Ovary (tissue), 9 donors: ENCODE data around the gene TAS2R42. TPM values are rescaled to one million over a fixed set of nuclear protein-coding genes. Genes with fewer than 3 reads are reported as not detected.

Experiments
- DNase-seq, 5 donors: peaks; one replicate each; pipeline ENCODE4 v3.0.0-alpha.2; 2019 to 2020
- H3K27ac ChIP-seq, 2 donors: fragments of 200-600 bp; one replicate each; pipeline versions ENCODE4 v1.5.1 to v1.8.0; 2019 to 2022
- H3K27me3 ChIP-seq: fragments of 200-600 bp; one replicate; pipeline ENCODE4 v1.8.0; 2022
- H3K36me3 ChIP-seq: fragments of 200-600 bp; sonication (generic); one replicate; pipeline ENCODE4 v1.5.1; 2019
- H3K4me1 ChIP-seq: one replicate; pipeline ENCODE4 v1.8.1; 2013; ENCODE audit warnings: mild to moderate bottlenecking, moderate library complexity; ENCODE audit not compliant: insufficient read depth
- H3K4me3 ChIP-seq: fragments of 200-600 bp; sonication (generic); one replicate; pipeline ENCODE4 v1.5.1; 2017
- H3K9me3 ChIP-seq, 2 donors: fragments of 200-600 bp in 1 of 2; sonication (generic) in 1 of 2; one replicate each; pipeline versions ENCODE4 v1.5.1 to v1.8.1; 2013 to 2019; ENCODE audit warnings: mild to moderate bottlenecking in 1 of 2, moderate library complexity in 1 of 2
- CTCF ChIP-seq, 3 donors: fragments of 450-650 bp in 2 of 3; fragments of 200-600 bp in 1 of 3; IDR thresholded peaks; one replicate each; pipeline versions ENCODE4 v1.5.1 to v1.8.0; 2016 to 2022; ENCODE audit warnings: antibody characterized with exemption in 3 of 3, mild to moderate bottlenecking in 1 of 3
- EP300 ChIP-seq: sonication (generic); formaldehyde crosslinking; IDR thresholded peaks from one replicate; pipeline ENCODE4 v1.6.1; 2017; ENCODE audit warnings: antibody characterized with exemption
- POLR2A ChIP-seq: fragments of 450-650 bp; IDR thresholded peaks from one replicate; pipeline ENCODE4 v1.6.1; 2017; ENCODE audit warnings: antibody characterized with exemption, mild to moderate bottlenecking, moderate library complexity
- WGBS, 3 donors: extraction: QIAGEN DNeasy Blood & Tissue Kit in 1 of 3; methylation state at CpG; one replicate each; pipeline versions ENCODE4 v1.1.5 to v1.1.7; 2013 to 2017; 5-methylcytosine and 5-hydroxymethylcytosine counted together
- intact Hi-C, 4 donors: fragments of 100-400 bp; cut with DNase I; formaldehyde crosslinking; loops; one replicate each; pipeline versions ENCODE4 v1.11.0 to v1.15.1; 2022 to 2023
- polyA plus RNA-seq, 2 donors: library from polyadenylated mRNA; stranded (reverse); fragments of 200-250 nt in 1 of 2; fragments of 350-450 nt in 1 of 2; fragmentation: Illumina TruSeq in 1 of 2; extraction: RNeasy Lipid Tissue Mini Kit (QIAGEN cat#74804) in 1 of 2; gene quantifications; one replicate each; pipeline ENCODE4 v1.2.3, GENCODE V29; 2013 to 2014
- total RNA-seq, 7 donors: library from RNA; depleted of rRNA in 2 of 7; stranded (reverse); fragments of >200 nt in 2 of 7; fragmentation: NEBNext Ultra II Directional in 3 of 7; extraction: Animal tissue kit (Norgen Biotek cat#: 25700) in 3 of 7; gene quantifications; one replicate each; pipeline versions ENCODE4 v1.1.0 to v1.2.4, GENCODE V29; 2016 to 2023
- donor health status: DM: no; HTN: no; CAD: no; lungs with moderate emphysema.
- donor health status: DM: no; HTN: no; CAD: no.
- donor health status: Bipolar disorder and iron deficiency.
- donor health status: DM: yes; HTN: yes; CAD: no.
- donor health status: DM: no; HTN: no; CAD: no.
- donor health status: DM: yes; HTN: yes; CAD: no.

TAS2R42 gene
- total and polyA plus RNA-seq, 9 donors = not detected

- no peaks in the 10 kb centered on the region for H3K27me3 ChIP-seq
- no peak overlapping the region for H3K4me3 ChIP-seq
- H3K36me3 ChIP-seq = no peaks in the 10 kb centered on the region
- WGBS, 3 donors = 49 to 65% (median 56%) methylated on average over 1 of the region's 1 CpG
- intact Hi-C loops = no loop called here
- no peaks in the 10 kb centered on the region for H3K4me1 ChIP-seq
- TF ChIP-seq POLR2A (no peak), CTCF (IDR thresholded peaks at IDR 0.05) (no peak)
- no peaks in the 10 kb centered on the region for H3K9me3 ChIP-seq
- DNase-seq = no peak
- H3K27ac ChIP-seq = no peak overlapping the region
These were observed 22.4 kb upstream of the TAS2R42 start for GRCh38 chr12:11209113-11209512.

GRCh38 chr12:11204173-11204572 lies 17.4 kb upstream of the TAS2R42 start:
- intact Hi-C loops = loop anchor here in 1 of 4 donors (5.0 kb wide), 1 partner anchor 432 kb away; no protein-coding TSS in a partner anchor
- H3K27me3 ChIP-seq = no peaks in the 10 kb centered on the region
- 85 to 94% (median 88%) methylated on average over 3 of the region's 3 CpGs for WGBS, 3 donors
- TF ChIP-seq EP300 (no peak), POLR2A (no peak), CTCF (IDR thresholded peaks at IDR 0.05) (no peak)
- no peak for DNase-seq
- no peaks in the 10 kb centered on the region for H3K4me1 ChIP-seq
- H3K9me3 ChIP-seq = no peaks in the 10 kb centered on the region
- H3K36me3 ChIP-seq = no peaks in the 10 kb centered on the region
- no peak overlapping the region for H3K27ac ChIP-seq
- H3K4me3 ChIP-seq = no peak overlapping the region

GRCh38 chr12:11202811-11203210 lies 16.1 kb upstream of the TAS2R42 start:
- Histone ChIP-seq H3K9me3 (no peaks in the 10 kb centered on the region), H3K36me3 (no peaks in the 10 kb centered on the region), H3K27me3 (no peaks in the 10 kb centered on the region), H3K4me1 (no peaks in the 10 kb centered on the region), H3K27ac (no peak overlapping the region), H3K4me3 (no peak overlapping the region)
- intact Hi-C loops = loop anchor here in 1 of 4 donors (5.0 kb wide), 1 partner anchor 431 kb away; no protein-coding TSS in a partner anchor
- no peak for DNase-seq
- TF ChIP-seq CTCF (IDR thresholded peaks at IDR 0.05) = no peak
- no peak for TF ChIP-seq POLR2A
- TF ChIP-seq EP300 = no peak

GRCh38 chr12:11183011-11183410 lies 3.7 kb downstream of the TAS2R42 start:
- Histone ChIP-seq H3K4me3 (no peak overlapping the region), H3K27me3 (no peaks in the 10 kb centered on the region), H3K27ac (no peak overlapping the region), H3K4me1 (no peaks in the 10 kb centered on the region), H3K9me3 (no peaks in the 10 kb centered on the region), H3K36me3 (no peaks in the 10 kb centered on the region)
- intact Hi-C loops = no loop called here
- DNase-seq = no peak
- no peak for TF ChIP-seq CTCF (IDR thresholded peaks at IDR 0.05)
- no peak for TF ChIP-seq POLR2A
- TF ChIP-seq EP300 = no peak

- H3K27ac ChIP-seq = no peak overlapping the region
- DNase-seq = no peak
- intact Hi-C loops = no loop called here
- no peaks in the 10 kb centered on the region for H3K9me3 ChIP-seq
- no peaks in the 10 kb centered on the region for H3K4me1 ChIP-seq
- H3K4me3 ChIP-seq = no peak overlapping the region
- no peaks in the 10 kb centered on the region for H3K36me3 ChIP-seq
- TF ChIP-seq EP300 = no peak
- TF ChIP-seq CTCF (IDR thresholded peaks at IDR 0.05) = no peak
- TF ChIP-seq POLR2A = no peak
- no peaks in the 10 kb centered on the region for H3K27me3 ChIP-seq
These were observed 4.2 kb downstream of the TAS2R42 start for GRCh38 chr12:11182529-11182928.
